DMS153 treated with DMSO at 0.1 percent for 48 hours (cell line): ENCODE data around the gene COL15A1.

ENCODE experiments used
- DNase-seq: peaks from one replicate; lab custom pipeline; 2025; ENCODE audit not compliant: unreplicated experiment; lab: John Stamatoyannopoulos, UW

Gene COL15A1

DNA sequence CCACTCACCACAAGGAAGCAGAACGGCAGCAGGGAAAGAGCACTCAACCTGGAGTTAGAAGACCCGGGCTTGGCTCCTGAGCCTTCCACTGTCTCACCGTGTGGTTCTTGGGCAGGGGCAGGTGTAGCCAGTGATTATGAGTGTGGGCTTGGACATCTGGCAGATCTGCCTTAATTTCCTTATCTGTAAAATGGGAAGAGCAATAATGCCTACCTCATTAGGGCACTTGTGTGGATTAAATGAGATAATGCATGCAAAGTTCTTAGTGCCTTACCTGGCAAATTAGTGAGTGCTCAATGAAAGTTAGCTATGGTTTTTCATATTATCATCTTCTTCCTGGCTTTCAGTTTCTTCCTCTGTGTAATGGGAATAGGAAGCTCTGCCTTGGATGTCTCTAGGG, 28.1 kb upstream of the COL15A1 start:
- DNase-seq: no peak

DNA sequence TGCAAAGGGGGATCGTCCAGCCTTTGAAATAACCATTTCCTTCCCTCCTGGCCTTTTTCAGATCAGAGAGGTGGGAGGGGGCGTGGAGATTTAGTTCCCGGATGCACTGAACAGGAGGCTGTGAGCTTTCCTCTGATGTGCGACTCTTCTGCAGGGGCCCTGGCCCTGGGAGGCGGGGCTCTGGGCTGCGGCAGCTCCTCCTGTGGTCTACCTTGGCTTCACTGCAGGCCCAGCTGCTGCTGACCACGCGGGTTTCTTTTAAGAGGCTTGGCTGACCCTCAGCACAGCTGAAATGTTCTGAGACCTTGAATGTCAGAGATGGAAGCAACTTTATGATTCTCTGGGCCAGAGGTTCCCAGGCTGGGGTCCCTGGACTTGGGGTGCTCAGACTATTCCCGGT, 27.0 kb upstream of the COL15A1 start:
- DNase-seq: no peak

DNA sequence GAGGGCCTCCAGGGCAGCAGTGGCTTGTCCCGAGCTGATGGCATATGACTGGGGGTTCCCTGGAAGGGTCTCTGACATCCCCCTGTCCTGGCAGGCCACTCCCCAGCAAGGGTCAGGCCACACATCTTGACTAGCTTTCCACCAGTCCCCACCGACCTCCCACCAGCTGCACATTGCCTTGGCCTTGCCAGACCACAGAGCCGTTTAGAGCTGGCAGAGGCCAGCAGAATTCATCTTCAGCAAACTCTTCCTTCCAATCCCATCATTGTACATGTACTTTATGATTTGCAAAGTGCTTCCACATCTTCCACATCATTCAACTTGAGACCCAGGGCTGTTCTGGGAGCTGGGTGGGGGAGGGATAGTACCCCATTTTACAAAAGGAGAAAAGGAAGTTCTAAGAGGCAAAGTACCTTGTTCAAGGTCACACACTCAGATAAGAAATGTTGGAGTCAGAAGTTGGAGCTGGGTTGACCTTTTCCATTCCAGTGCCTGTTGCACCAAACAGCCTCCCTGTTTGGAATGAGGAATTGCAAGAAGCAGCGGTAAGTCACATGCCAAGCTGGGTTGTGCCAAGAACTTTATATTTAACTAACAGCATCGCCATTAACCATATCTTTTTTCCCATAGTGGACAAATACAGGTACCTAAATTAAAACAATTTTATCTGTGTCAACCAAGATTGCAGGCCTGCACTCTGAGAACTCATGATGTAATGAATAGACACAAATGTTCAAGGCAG, 25.8 kb upstream of the COL15A1 start:
- no peak for DNase-seq

DNA sequence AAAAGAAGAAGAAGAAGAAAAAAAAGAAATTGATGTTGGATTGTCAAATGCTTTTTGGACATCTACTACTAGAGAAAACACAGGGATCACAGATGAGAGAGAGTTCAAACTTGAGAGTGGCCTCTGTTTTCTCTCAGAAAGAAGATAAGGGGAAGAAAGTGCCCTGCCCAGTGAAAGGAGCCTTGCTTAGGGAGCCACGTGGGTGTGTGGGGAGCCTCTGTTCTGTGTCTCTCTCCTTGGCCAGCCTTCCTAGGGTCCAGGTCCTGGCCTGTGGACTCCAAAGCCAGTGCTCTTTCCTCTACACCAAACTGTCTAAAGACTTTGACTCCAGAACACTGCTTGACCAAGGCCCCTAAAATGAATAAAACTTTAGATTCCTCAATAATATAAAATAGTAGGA, 22.0 kb upstream of the COL15A1 start:
- DNase-seq: no peak

DNA sequence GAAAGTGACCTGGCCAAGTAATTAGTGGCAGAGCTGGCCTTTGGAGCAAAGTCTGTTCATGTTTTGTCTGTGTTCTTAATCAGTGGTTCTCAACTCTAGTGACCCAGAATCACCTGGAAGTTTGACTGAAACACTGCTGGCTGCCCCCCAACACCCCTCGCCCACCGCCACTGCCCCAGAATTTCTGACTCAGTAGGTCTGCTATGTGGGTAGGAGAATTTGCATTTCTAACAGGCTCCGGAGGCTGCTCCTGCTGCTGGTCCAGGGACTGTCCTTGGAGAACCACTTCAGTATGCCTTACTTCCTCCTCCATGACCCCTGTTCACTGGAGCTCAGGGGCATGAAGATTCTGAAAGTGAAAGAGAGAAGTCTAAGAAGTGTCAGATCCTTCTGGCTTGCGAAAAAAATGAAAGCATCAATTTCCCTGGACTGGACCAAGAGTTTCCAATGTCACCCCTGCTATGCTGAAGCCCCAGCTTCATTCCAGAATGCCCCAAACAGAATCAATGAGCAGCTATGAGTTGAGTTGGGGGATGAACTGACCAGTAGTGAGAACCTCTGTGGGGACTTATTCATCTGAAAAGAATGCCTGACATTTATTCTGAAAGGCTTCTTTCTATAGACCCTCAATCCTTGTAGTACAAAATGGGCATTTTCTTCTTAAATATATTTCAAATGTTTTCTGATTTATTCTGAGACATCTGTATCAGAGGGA, 20.8 kb upstream of the COL15A1 start:
- DNase-seq: no peak

DNA sequence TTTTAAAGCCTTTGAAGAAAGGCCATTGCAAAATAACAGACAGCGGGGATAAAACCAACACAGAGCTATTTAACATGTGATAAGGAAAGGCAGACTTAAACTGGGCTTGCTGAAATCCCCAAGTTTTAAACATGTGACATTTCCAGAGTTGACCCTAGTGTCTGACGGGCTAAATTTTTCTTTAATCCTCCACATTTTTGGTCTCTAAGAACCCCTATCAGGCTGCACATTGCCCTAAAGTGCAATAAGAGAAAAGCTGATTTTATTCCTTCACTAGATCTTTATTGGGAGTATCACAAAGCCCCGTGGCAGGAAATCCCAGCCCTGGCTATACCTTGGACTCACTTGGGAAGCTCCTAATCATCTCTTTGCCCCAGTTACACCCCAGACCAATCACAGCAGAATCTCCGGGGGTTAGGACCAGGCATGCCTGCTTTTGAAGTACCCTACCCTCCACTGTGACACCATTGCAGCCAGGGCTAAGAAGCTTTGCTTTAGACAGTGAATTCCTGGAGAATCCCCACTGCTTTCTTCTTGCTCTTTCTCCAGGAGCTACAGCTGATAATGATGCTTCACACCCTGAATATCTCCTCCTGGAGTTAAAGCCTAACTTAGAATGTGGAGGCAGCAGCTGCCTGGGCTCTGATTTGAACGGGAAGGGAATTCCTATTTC, 20.1 kb upstream of the COL15A1 start:
- no peak for DNase-seq

DNA sequence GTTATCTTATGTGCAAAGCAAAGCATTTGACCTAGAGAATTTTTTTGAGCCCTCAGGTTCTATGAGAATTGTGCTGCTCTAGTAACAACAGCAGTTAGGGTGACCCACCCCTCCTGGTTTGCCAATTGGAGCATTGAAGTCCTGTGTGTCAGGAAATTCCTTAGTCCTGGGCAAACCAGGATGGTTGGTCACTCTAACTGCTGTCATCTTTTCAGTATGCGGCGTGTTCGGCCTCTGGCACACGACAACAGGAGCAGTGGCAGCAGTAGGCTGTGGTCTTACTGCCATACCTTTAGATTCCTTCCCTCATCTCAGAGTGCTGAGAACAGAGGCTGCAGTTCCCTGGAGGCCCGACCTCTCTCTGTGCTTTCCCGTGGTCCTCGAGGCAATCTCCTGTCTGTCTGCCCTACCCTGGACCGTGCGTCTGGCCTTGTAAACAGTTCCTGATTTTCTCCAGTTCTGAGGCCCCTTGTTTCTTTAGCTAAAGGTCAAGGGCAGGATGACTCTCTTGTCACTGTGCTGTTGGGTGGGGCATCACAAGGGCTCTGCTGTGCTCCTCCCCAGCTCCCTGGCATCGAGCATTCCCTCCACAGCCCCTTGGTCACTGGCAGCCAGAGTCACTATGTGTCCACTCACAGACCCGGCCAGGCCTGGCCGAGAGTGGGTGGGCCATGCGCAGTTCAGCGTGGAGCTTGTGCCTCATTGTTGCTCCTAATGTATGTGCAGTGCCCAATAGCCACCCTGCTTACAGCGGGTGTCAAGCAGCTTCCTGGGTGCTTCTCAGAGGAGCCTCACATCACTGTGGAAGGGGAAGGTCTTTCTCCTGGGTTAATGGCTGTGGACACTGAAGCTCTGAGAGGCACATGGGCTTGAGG, 18.5 kb upstream of the COL15A1 start:
- no peak for DNase-seq

DNA sequence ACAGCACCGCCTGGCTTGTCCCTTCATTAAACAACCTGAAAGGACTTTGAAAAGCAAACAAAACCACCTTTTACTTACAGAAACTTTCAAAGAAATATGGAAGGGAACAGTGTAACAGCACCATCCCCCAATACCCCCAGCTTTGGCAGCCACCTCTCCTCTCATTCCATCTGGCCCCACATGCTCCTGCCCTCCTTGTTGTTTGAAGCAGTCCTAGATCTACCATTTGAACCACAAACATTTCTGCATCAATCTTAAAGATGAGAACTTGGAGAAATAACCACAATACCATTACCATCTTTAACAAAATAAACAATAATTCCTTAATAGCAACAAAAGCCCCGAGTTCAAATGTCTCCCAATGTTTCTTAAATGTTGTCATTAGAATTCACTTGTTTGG, 17.8 kb upstream of the COL15A1 start:
- DNase-seq: no peak

DNA sequence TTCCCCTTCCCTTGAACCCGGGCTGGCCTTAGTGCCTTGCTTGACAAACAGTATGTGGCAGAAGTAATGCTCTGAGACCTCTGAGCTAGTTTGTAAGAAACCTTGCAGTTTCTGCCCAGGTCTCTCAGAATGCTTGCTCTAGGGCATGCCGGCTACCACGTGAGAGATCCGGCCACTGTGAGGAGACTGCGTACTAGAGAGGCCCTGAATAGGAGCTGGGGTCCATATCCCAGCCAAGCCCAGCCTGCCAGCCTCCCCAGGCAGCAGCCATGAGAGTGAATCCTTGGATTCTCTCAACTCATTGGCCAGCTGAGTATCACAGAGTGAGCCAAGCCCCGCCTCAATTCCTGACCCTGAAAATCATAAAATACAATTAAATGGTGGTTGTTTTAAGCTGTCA, 16.0 kb upstream of the COL15A1 start:
- DNase-seq: no peak

DNA sequence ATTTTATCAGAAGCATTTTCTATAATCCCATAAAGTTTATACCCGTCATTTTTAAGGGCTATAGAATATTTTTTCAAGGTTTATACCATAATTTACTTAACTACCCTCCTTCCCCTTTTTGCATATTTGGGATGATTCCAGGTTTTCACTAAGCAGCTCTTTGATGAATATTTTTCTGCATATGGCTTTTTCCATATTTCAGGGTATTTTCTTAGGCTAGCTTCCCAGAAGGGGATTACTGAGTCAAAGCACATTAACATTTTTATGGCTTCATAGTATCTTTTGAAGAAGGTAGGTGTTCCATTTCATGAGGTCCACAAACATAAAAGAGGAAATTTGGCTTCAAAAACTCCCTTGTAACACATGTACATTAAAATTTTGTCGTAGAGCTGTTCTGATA, 14.6 kb upstream of the COL15A1 start:
- no peak for DNase-seq

DNA sequence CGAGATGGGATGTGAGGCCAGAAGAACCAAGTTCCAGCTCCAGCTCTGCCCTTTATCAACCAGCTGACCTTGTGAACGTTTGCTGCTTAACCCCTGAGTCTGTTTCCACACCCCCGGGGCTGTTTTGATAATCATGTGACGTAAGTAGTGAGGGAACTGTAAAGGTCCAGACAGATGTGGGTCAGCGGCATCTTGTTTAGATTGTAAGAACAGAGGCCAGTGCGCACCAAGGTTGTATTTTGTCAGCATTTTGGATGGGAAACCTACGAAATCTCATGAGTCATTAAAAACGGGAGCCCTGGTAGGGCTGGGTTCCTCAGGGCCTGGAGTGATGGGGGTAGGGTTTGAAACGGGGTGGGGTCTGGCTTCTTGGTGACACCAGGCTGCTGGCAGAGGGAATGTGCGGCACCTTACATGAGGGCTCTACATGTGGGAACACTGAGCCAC, 13.8 kb upstream of the COL15A1 start:
- DNase-seq: no peak

DNA sequence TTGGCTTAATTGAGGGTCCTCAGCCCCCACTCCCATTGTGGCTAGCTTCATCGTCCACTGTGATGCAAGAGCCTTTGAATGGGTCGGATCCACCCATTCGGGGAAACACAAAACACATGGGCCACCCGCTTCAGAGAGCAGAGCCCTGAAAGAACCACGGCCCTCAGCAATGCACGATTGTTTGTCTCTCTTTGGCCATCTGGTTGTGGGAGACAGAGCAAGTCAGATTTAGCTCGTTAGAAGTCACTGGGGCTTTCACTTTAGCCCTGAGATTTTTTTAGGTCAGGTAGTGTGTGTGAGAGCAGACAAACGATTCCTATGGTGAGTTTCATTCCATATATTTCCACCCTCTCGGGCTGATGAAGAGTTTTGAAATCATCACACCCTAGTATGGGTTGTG, 12.9 kb upstream of the COL15A1 start:
- no peak for DNase-seq

DNA sequence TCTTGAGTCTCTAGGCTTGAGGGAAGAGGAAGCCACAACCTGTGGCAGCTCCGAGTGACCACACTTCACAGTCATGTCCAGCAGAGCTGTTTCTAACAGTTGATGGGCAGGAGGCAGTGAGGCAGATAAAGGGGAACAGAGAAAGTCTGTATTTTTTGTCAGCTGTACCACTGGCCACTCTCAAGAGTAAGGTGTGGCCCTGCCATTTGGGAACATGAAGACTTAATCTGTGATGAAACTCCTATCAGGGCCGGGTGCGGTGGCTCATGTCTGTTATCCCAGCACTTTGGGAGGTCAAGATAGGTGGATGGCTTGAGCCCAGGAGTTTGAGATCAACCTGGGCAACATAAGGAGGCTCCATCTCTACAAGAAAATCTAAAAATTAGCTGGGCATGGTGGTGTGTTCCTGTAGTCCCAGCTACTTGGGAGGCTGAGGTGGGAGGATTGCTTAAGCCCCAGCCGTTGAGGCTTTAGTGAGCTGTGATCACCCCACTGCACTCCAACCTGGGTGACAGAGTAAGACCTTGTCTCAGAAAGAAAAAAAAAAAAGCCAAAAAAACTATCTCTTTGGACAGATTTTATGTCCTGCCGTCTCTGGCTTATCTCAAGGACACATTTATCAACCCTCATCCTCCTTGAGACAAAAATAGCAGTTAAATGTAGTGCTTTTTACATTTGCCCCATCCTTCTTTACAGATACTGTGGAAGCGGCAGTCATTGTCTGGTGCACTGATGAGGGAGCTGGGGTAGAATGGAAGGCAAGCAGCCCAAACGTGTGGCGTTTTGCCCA, 11.9 kb upstream of the COL15A1 start:
- no peak for DNase-seq

DNA sequence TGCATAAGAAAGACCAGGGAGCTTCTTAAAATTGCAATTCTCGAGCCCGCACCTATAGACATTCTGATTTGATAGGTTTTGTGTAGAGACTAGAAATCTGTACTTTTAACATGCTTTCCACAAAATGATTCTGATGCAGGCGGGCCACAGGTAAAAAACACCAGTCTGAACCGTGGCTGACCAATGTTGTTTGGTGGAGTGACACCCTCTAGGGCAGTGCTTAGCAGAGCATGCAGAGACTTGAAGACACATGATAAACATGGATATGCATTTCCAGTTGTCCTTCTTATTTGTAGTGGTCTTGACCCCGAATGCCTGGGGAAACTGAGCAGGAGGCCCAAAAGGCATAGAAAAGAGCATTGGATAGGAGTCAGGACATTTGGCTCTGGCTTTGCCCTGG, 10.5 kb upstream of the COL15A1 start:
- DNase-seq: no peak

DNA sequence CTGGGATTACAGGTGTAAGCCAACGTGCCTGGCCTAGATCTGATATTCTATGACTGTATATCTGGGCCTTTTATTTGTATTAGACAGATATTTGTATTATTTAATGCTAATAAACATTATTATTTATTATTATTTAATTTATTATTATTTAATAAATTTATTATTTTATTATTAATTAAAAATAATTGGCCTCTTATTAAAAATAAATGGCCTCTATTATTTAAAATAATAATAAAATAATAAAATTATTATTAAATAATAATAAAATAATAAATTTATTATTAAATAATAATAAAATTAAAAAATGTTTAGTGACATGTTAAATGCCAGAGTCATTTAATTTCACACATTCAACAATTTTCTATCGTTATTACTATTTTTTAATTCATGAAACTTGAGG, 9.8 kb upstream of the COL15A1 start:
- DNase-seq: no peak

DNA sequence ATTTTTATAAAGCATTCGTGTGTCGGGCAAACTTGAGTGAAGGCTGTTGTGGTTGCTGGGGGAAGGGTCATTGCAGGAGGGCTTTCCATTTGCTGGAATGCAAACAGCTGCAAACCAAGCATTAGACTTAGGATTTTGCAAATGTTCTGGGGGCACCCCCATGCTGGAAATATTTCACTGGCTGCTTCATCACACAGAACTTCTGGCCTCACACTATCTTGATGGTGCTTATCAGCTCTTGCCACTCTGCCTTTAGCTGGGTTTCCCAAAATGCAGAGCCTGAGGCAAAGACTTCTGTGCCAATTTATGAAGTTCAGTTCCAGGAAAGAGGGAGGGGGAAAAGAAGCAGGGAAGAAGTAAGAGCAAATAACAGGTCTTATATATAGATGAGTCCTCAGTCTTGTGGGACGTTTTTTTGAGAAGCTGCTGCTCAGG, 8.6 kb upstream of the COL15A1 start:
- DNase-seq: no peak

DNA sequence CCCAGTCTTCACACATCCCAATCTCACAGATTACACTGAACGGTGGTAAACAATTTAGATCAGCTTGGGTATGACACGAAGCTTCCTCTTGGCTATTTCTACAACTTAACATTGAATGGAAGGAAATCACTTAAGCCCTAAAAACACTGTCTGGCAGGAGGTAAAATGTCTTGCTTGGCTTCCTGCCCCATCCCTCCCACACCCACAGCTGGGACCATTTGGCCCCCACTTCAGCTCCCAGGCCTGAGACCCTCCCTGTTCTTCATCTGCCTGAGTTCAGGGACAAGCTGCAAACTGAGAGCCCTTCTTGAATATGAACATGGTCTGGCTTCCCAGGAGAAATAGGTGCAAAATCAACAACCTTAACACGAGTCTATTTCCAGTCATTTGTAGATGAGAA, 3.4 kb upstream of the COL15A1 start:
- no peak for DNase-seq

DNA sequence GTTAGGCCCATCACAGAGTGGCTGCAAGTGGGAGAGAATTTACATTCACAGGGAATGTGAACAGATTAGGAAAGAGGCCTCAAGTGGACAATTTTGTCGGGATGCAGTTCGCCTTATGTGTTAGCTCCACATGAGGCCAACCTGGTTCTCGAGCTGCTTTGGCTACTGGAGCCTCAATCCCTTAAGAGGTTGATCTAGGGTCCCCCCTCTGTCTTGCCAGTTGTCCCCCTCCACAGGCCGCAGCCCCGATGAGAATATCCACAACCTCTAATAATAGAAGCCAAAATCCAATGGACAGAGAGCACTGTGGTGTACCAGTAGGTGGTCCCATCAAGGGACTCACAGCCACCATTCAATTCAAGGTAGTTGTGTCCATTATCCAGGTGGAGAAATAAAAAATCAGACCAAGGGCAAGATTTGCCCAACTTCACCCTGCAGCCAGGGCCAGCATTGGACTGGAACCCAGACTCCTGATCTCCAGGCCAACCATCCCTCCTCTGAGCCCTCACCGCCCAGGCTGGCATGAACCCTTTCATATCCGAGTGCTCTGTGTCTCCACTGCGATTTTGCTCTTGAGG, 1.7 kb upstream of the COL15A1 start:
- DNase-seq: no peak

DNA sequence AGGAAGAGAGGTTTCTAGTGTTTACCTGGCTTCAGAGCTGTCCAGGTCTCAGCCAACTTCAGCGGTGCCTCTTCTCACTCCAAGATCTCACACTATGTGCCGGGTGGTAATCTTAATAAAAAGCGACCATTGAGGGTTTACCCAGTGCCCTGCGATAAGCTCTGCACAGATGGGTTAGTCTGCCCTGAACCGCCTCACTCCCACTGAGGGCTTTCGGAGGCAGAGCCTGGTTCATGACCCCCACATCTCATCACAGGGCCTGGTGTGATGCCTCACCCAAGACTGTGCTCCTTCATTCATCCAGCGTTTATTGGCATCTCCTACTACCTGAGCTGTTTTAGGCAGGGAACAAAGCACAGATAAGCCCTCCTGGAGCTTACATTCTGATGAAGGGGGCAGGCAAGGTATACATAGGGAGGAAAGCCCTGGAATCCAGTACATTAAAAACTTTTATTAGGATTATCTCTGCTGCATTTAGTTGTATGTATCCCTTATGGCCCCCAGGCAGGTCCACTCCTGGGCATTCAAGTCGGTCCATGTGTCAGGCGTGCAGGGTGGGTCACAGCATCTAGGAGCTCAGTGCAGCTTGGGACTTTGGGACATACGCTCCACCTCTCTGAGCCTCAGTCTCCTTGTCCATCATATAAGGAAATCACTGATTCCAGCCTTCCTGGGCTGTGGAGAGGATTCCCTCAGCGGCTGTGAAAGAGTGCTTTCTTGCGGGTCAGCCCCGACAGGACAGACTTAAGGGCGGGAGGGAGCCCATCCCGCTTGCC, 613 bp upstream of the COL15A1 start:
- no peak for DNase-seq
